GM23338 (cell line): ENCODE data around the gene DCP2. TPM values are rescaled to one million over a fixed set of nuclear protein-coding genes. Genes with fewer than 3 reads are reported as not detected.

Source experiments
- ATAC-seq: fragments of 200-7000 bp; cut with Tn5 transposase; 3 replicates; pipeline ENCODE4 v1.9.1; 2020
- DNase-seq: peaks from one replicate; pipeline ENCODE4 v3.0.0-alpha.2; 2015; ENCODE audit warnings: low spot score
- H2AFZ ChIP-seq: fragments of 200-600 bp; sonication (generic); 2 replicates; pipeline ENCODE4 v1.8.0; 2016; ENCODE audit warnings: antibody characterized with exemption, mild to moderate bottlenecking, moderate library complexity
- H3F3A ChIP-seq: fragments of 200-600 bp; sonication (generic); replicated peaks from 2 replicates; pipeline ENCODE4 v1.8.0; 2017; ENCODE audit warnings: antibody characterized with exemption, mixed run types, low read depth
- H3K27ac ChIP-seq: fragments of 200-600 bp; sonication (generic); 2 replicates; pipeline ENCODE4 v1.6.1; 2016; ENCODE audit warnings: low read depth
- H3K27me3 ChIP-seq: fragments of 200-600 bp; sonication (generic); 2 replicates; pipeline ENCODE4 v1.8.0; 2016; ENCODE audit warnings: mild to moderate bottlenecking, mixed run types, moderate library complexity; ENCODE audit not compliant: insufficient read depth
- H3K36me3 ChIP-seq: fragments of 200-600 bp; sonication (generic); 2 replicates; pipeline ENCODE4 v1.8.0; 2016; ENCODE audit warnings: mild to moderate bottlenecking; ENCODE audit not compliant: insufficient read depth
- H3K4me1 ChIP-seq: fragments of 200-600 bp; sonication (generic); 2 replicates; pipeline ENCODE4 v1.8.0; 2016; ENCODE audit warnings: mild to moderate bottlenecking, moderate library complexity; ENCODE audit not compliant: insufficient read depth
- H3K4me2 ChIP-seq: fragments of 200-600 bp; sonication (generic); 2 replicates; pipeline ENCODE4 v1.7.1; 2017; ENCODE audit warnings: mixed run types
- H3K4me3 ChIP-seq: fragments of 200-600 bp; sonication (generic); 2 replicates; pipeline ENCODE4 v1.6.1; 2016; ENCODE audit warnings: mixed run types
- H3K79me2 ChIP-seq: fragments of 200-600 bp; sonication (generic); replicated peaks from 2 replicates; pipeline ENCODE4 v1.8.0; 2017; ENCODE audit warnings: mild to moderate bottlenecking; ENCODE audit not compliant: insufficient read depth
- H3K9me2 ChIP-seq: fragments of 200-600 bp; sonication (generic); 2 replicates; pipeline ENCODE4 v1.8.0; 2017; ENCODE audit not compliant: insufficient read depth
- H4K20me1 ChIP-seq: fragments of 200-600 bp; sonication (generic); replicated peaks from 2 replicates; pipeline ENCODE4 v1.8.0; 2017; ENCODE audit warnings: mild to moderate bottlenecking; ENCODE audit not compliant: insufficient read depth
- H3K27ac Mint-ChIP-seq: 2 replicates; pipeline ENCODE4 v1.8.0; 2020; ENCODE audit warnings: inconsistent platforms, mild to moderate bottlenecking, moderate library complexity, mixed read lengths
- H3K27me3 Mint-ChIP-seq: 3 replicates; pipeline ENCODE4 v1.8.0; 2022; ENCODE audit warnings: low read depth, mild to moderate bottlenecking, moderate library complexity, mixed read lengths, inconsistent platforms; ENCODE audit not compliant: insufficient read depth, poor library complexity
- H3K36me3 Mint-ChIP-seq: 3 replicates; pipeline ENCODE4 v1.8.0; 2021; ENCODE audit warnings: low read depth, mild to moderate bottlenecking, inconsistent platforms, moderate library complexity, mixed read lengths
- H3K4me1 Mint-ChIP-seq: 3 replicates; pipeline ENCODE4 v1.8.0; 2020; ENCODE audit warnings: mild to moderate bottlenecking, inconsistent platforms, mixed read lengths
- H3K4me3 Mint-ChIP-seq: 3 replicates; pipeline ENCODE4 v1.8.0; 2021; ENCODE audit warnings: moderate library complexity, mild to moderate bottlenecking, inconsistent platforms, mixed read lengths
- H3K9me3 Mint-ChIP-seq: 3 replicates; pipeline ENCODE4 v1.8.0; 2020; ENCODE audit warnings: moderate library complexity, mild to moderate bottlenecking, inconsistent platforms, mixed read lengths
- CTCF ChIP-seq, 2 experiments: fragments of 200-600 bp in 1 of 2; sonication (generic) in 1 of 2; conservative IDR thresholded peaks; 2 replicates each; pipeline versions ENCODE4 v1.5.1 to v1.6.1; 2016 to 2017; ENCODE audit warnings: antibody characterized with exemption in 2 of 2, low read depth in 2 of 2, mild to moderate bottlenecking in 2 of 2, moderate library complexity in 1 of 2
- REST ChIP-seq: IDR thresholded peaks from one replicate; pipeline ENCODE4 v1.6.1; 2018; ENCODE audit warnings: antibody characterized with exemption; ENCODE audit not compliant: unreplicated experiment
- STAT1 ChIP-seq: IDR thresholded peaks from one replicate; pipeline ENCODE4 v1.6.1; 2016; ENCODE audit warnings: antibody characterized with exemption; ENCODE audit not compliant: unreplicated experiment
- ZNF114 ChIP-seq: fragments of 250-450 bp; sonication (Bioruptor Pico); IDR thresholded peaks from 2 replicates; pipeline ENCODE4 v1.5.0; 2020; ENCODE audit warnings: mild to moderate bottlenecking, moderate library complexity
- polyA plus RNA-seq: library from polyadenylated mRNA; unstranded; fragments of >200 nt; fragmentation: Nextera tagmentation; extraction: Ambion mirVana; gene quantifications from 2 replicates; pipeline ENCODE4 v1.2.1, GENCODE V29; 2016
- total RNA-seq: library from RNA; depleted of rRNA; stranded (reverse); fragments of >200 nt; shearing (Covaris generic); gene quantifications from 2 replicates; pipeline ENCODE4 v1.2.3, GENCODE V29; 2014

DCP2 gene
- total and polyA plus RNA-seq, 2 experiments from 2014 or later, result 96.6 to 165 TPM

DNA sequence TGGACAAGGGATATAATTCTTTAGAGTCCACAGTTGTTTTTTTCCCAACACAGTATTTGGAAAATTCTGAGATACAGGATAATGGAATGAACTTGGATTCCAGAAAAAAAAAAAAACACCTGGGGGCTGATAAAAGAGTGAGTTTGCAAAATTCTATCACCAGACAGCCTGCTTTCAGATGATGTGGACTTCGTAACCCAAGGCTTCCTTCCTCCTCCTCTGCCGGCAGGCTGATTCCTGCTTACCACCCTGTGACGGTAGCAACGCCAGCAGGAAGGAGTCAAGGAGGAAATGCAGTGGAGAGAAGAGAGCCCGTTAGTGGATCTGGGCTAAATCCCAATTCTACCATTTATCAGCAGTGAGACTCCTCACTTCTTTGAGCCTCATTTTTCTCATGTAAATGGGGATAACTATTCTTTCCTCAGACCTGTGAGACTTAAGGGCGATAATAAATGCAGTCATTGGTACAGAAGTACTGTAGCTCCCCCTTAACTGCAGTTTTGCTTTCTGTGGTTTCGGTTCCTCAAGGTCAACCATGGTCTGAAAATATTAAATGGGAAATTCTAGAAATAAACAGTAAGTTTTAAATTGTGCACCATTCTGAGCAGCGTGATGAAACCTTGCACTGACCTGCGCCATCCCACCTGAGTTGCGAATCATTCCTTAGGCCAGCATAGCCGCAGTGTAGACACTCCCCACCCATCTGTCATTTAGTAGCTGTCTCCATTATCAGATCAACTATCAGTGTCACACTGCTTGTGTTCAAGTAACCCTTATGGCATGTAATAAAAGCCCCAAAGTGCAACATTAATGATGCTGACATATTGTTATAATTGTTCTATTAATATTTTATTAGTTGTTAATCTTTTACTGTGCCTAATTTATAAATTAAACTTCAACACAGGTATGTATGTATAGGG, 71.4 kb downstream of the DCP2 start (continued):
- TF ChIP-seq ZNF114, result no peak
- no peak for TF ChIP-seq REST
- no peak for TF ChIP-seq CTCF (conservative IDR thresholded peaks at IDR 0.05; ENCODE audit: low read depth in 2 of 2)

GRCh38 chr5:113048931-113049330, 72.3 kb downstream of the DCP2 start:
- Histone ChIP-seq H3K4me3 (no peak overlapping the region), H2AFZ (no peak overlapping the region), H3K4me2 (no peak overlapping the region), H3K27ac (no peak overlapping the region), H3F3A (no peaks in the 10 kb centered on the region), H4K20me1 (no peaks in the 10 kb centered on the region), H3K27me3 (no peaks in the 10 kb centered on the region), H3K4me1 (no peaks in the 10 kb centered on the region), H3K79me2 (no peaks in the 10 kb centered on the region), H3K9me2 (no peaks in the 10 kb centered on the region), H3K36me3 (no peaks in the 10 kb centered on the region; the same call in 1 of the 2 replicates)
- TF ChIP-seq CTCF (conservative IDR thresholded peaks at IDR 0.05; ENCODE audit: low read depth in 2 of 2), result 0 out of 4 replicates have a peak, but pooled peaks of 1 of the 2 experiments have one; percentile 5
- no peak for TF ChIP-seq STAT1
- peaks cover 6% of the 10 kb centered on the region for H3K27me3 Mint-ChIP-seq
- no peak overlapping the region; the same call in 1 of the 2 replicates for H3K27ac Mint-ChIP-seq
- H3K9me3 Mint-ChIP-seq, result no peaks in the 10 kb centered on the region
- H3K4me1 Mint-ChIP-seq, result peaks cover 3% of the 10 kb centered on the region; the same call in 1 of the 3 replicates
- DNase-seq (no peak), ATAC-seq (peak; percentile 51)
- peaks cover 16% of the 10 kb centered on the region for H3K36me3 Mint-ChIP-seq
- no peak overlapping the region for H3K4me3 Mint-ChIP-seq
